ENCODE data around the gene NALCN. TPM values are rescaled to one million over a fixed set of nuclear protein-coding genes. Genes with fewer than 3 reads are reported as not detected.

NALCN gene
- total and polyA plus RNA-seq, 10 of the 15 experiments (the other 5 are each of a cell fraction or from before 2014, with no cell fraction given) = under 0.01 TPM; not detected in 9

DNA sequence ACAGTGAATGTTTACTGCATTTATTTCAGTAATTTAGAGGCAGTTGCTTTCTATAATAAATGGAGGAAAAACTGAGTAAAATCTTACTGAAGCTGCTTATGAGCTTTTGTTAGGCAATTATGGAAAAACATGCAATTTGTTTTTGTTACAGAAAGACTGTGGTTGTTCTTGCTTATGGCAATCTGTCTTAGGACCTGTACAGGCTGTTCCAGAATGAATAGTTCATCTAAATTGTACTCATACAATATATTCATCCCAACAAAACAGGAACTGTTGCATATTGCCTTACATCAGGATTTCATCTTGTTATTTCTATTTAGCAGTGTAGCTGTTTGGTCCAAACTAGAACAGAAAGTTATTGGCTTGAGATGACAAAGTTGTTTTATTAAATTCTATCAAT, 199.2 kb downstream of the NALCN start:
- Histone ChIP-seq H3K79me2 (ENCODE audit: control insufficient read depth, insufficient read depth, low read length) (no peaks in the 10 kb centered on the region), H3K27ac (ENCODE audit: control insufficient read depth, insufficient read depth) (no peak overlapping the region), H3K4me1 (ENCODE audit: control insufficient read depth, insufficient read depth, low read length) (no peaks in the 10 kb centered on the region), H3K4me2 (ENCODE audit: control insufficient read depth, insufficient read depth) (no peak overlapping the region), H3K9me3 (replicated peaks; ENCODE audit: control insufficient read depth, insufficient read depth, low read length) (no peaks in the 10 kb centered on the region), H3K27me3 (replicated peaks in 1 of 2; ENCODE audit: control insufficient read depth in 2 of 2, insufficient read depth in 2 of 2, low read length in 1 of 2) (no peaks in the 10 kb centered on the region), H3K36me3 (ENCODE audit: control insufficient read depth in 2 of 2, insufficient read depth in 2 of 2, low read length in 1 of 2) (no peaks in the 10 kb centered on the region), H3K4me3 (no peak overlapping the region), H2AFZ (ENCODE audit: control insufficient read depth, low read depth, low read length) (no peak overlapping the region), H3K9ac (ENCODE audit: control insufficient read depth, insufficient read depth, low read length) (no peak overlapping the region), H4K20me1 (ENCODE audit: control insufficient read depth, insufficient read depth) (no peaks in the 10 kb centered on the region)
- in situ Hi-C loops (cut with MboI) = no loop called here
- FAIRE-seq (no peak), ATAC-seq (no peak), DNase-seq (ENCODE audit: low read depth, low spot score) (no peak)
- ChIA-PET RAD21 (ENCODE audit: unreplicated experiment) (no interaction called here), CTCF (interaction anchor here (0.9 kb wide), 1 partner anchor 9 kb away, joined by 3 read pairs; no protein-coding TSS in a partner anchor), POLR2A (no interaction called here), SMC1A (ENCODE audit: uncharacterized antibody, unreplicated experiment) (no interaction called here)
- no TSS peak for BruUV-seq (replicated peaks)
- no peak for TF ChIP-seq POLR2AphosphoS5 (IDR thresholded peaks at IDR 0.05; ENCODE audit: low read length)
- intact Hi-C loops (cut with micrococcal nuclease; ENCODE audit: unreplicated experiment) = no loop called here

- H3K4me1 ChIP-seq (ENCODE audit: control insufficient read depth, insufficient read depth, low read length) = no peaks in the 10 kb centered on the region
- in situ Hi-C loops (cut with MboI) (no loop called here), intact Hi-C loops (cut with micrococcal nuclease; ENCODE audit: unreplicated experiment) (no loop called here)
- no peaks in the 10 kb centered on the region for H3K9me3 ChIP-seq (replicated peaks; ENCODE audit: control insufficient read depth, insufficient read depth, low read length)
- H3K4me2 ChIP-seq (ENCODE audit: control insufficient read depth, insufficient read depth) = no peak overlapping the region
- TF ChIP-seq ESRRA (IDR thresholded peaks at IDR 0.05; ENCODE audit: low read length) = no peak
- TF ChIP-seq, protein P1, sequence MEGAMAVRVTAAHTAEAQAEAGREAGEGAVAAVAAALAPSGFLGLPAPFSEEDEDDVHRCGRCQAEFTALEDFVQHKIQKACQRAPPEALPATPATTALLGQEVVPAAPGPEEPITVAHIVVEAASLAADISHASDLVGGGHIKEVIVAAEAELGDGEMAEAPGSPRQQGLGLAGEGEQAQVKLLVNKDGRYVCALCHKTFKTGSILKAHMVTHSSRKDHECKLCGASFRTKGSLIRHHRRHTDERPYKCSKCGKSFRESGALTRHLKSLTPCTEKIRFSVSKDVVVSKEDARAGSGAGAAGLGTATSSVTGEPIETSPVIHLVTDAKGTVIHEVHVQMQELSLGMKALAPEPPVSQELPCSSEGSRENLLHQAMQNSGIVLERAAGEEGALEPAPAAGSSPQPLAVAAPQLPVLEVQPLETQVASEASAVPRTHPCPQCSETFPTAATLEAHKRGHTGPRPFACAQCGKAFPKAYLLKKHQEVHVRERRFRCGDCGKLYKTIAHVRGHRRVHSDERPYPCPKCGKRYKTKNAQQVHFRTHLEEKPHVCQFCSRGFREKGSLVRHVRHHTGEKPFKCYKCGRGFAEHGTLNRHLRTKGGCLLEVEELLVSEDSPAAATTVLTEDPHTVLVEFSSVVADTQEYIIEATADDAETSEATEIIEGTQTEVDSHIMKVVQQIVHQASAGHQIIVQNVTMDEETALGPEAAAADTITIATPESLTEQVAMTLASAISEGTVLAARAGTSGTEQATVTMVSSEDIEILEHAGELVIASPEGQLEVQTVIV (IDR thresholded peaks at IDR 0.05; ENCODE audit: borderline replicate concordance, partially characterized antibody) = no peak
- no peaks in the 10 kb centered on the region for H3K36me3 ChIP-seq (ENCODE audit: control insufficient read depth in 2 of 2, insufficient read depth in 2 of 2, low read length in 1 of 2)
- DNase-seq (ENCODE audit: low read depth, low spot score) (no peak), ATAC-seq (no peak), FAIRE-seq (no peak)
- no peak overlapping the region for H3K9ac ChIP-seq (ENCODE audit: control insufficient read depth, insufficient read depth, low read length)
- H3K27ac ChIP-seq (ENCODE audit: control insufficient read depth, insufficient read depth) = no peak overlapping the region
- no TSS peak for BruUV-seq (replicated peaks)
- no peaks in the 10 kb centered on the region for H3K79me2 ChIP-seq (ENCODE audit: control insufficient read depth, insufficient read depth, low read length)
- H3K4me3 ChIP-seq = no peak overlapping the region
- CTCF ChIA-PET = no interaction called here
- no peak overlapping the region for H2AFZ ChIP-seq (ENCODE audit: control insufficient read depth, low read depth, low read length)
- no peaks in the 10 kb centered on the region for H4K20me1 ChIP-seq (ENCODE audit: control insufficient read depth, insufficient read depth)
- POLR2A ChIA-PET = no interaction called here
- H3K27me3 ChIP-seq (replicated peaks in 1 of 2; ENCODE audit: control insufficient read depth in 2 of 2, insufficient read depth in 2 of 2, low read length in 1 of 2) = no peaks in the 10 kb centered on the region
- RAD21 ChIA-PET (ENCODE audit: unreplicated experiment) = no interaction called here
- SMC1A ChIA-PET (ENCODE audit: uncharacterized antibody, unreplicated experiment) = interaction anchor here (0.7 to 1.0 kb wide), 2 partner anchors 9 to 83 kb away, joined by 3 read pairs; no protein-coding TSS in a partner anchor
Measured at GRCh38 chr13:101211261-101211660, 205.0 kb downstream of the NALCN start.
